HG03558 (cell line): ENCODE data around the gene ABHD17C.
"Not testable (repeated sequence)": the region's sequence is repeated elsewhere in the genome, so short reads cannot be mapped to it uniquely, and the experiment has no call there.

ENCODE experiments used
- ATAC-seq: cut with Tn5 transposase; IDR thresholded peaks from one replicate; pipeline ENCODE4 v1.9.1; 2021; ENCODE audit warnings: moderate number of reproducible peaks; ENCODE audit not compliant: unreplicated experiment; ENCODE audit errors: extremely low read depth

ABHD17C gene

DNA sequence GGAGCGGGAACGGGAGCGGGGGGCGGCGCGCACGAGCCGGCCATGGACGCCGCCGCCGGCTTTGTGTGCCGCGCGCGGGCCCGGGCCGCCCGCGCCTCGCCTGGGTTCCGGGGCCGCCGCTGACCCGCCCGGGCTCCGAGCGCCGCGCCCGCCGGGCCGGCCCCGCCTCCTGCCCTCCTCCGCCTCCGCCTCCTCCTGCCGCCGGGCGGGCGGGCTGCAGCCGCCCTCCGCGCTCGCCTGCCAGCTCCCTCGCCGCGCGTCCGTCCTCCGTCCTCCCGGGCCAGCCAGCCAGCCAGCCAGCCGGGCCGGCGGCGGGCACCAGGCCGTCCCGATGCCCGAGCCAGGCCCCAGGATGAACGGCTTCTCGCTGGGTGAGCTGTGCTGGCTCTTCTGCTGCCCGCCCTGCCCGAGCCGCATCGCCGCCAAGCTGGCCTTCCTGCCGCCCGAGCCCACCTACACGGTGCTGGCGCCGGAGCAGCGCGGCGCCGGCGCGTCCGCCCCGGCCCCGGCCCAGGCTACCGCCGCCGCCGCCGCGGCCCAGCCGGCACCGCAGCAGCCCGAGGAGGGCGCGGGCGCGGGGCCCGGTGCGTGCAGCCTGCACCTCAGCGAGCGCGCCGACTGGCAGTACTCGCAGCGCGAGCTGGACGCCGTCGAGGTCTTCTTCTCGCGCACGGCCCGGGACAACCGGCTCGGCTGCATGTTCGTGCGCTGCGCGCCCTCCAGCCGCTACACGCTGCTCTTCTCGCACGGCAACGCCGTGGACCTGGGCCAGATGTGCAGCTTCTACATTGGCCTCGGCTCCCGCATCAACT, at the start of gene ABHD17C:
Gene ABHD17C (plus strand): TSS at position 212 of the 812 bp plus-strand sequence. CDS start 120 bp downstream, at position 332.
- peak; percentile 44 for ATAC-seq

GRCh38 chr15:80645494-80646065, 49.5 kb upstream of the ABHD17C start:
- no peak for ATAC-seq

- ATAC-seq: not testable (repeated sequence)
Measured at GRCh38 chr15:80647424-80647823, 47.7 kb upstream of the ABHD17C start.

DNA sequence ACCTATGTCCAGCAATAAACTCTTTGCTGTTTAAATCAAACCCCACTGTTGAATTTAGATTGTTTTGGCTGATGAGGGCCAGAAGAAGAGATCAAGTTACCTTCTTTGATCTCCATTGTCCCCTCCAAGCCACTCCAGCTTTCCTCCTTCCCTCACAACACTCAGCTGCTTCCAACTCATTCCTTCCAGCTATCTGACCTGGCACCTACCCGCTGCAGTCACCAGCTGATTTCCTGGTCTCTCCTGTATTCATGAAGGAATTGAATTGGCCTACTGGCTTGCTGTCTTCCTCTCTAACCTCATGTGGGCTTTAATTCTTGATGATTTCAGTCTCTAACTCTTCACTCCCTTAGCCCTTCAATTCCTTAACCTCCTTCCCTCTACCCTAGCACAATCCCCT, 40.8 kb upstream of the ABHD17C start:
- no peak for ATAC-seq

- no peak for ATAC-seq
Measured at GRCh38 chr15:80659375-80659774, 35.7 kb upstream of the ABHD17C start.

GRCh38 chr15:80660119-80660518, 35.0 kb upstream of the ABHD17C start:
- ATAC-seq: no peak

DNA sequence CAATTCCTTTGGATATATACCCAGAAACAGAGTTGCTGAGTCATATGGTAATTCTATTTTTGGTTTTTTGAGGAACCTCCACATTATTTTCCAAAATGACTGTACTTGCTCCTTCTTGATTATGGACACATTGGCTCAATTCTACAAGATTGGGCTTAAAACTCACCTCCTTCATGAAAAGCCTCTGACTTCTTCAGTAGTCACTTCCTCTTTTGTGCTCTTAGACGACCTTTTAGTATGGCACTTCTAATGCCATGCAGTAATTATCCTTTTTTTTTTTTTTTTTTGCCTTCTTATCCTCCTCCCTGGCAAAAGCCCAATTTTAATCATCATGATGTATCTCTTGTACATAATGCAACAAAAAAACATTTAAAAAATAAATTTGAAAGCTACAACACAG, 33.0 kb upstream of the ABHD17C start:
- ATAC-seq: no peak

DNA sequence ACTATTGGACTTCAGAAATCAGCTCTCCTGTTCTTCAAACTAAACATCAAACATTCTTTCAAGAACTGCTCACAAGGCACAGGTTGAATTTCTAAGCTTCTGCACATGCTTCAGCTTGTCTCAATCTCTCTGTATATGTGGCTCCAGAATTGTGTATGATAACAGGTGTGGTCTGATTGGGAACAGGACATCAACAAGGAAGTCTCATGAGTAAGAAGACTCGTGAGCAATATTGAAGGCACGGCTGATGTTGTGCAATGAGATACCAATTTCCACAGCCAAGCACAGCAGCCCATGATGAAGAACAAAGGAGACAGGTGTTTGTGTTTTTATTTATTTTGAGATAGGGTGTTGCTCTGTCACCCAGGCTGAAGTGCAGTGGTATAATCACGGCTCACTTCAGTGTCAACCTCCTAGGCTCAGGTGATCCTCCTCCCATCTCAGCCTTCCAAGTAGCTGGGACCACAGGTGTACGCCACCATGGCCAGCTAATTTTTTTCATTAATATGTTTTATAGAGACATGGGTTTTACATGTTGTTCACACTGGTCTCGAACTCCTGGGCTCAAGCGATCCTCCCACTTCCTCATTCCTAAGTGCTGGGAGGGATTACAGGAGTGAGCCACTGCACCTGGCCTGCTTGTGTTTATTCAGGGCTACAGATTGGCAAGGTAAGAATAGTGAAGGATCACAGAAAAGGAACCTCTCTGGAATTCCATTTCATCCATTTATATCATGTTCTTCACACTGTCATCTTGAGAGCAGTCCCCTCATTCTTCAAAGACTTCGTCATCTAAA, 32.2 kb upstream of the ABHD17C start:
- no peak for ATAC-seq

DNA sequence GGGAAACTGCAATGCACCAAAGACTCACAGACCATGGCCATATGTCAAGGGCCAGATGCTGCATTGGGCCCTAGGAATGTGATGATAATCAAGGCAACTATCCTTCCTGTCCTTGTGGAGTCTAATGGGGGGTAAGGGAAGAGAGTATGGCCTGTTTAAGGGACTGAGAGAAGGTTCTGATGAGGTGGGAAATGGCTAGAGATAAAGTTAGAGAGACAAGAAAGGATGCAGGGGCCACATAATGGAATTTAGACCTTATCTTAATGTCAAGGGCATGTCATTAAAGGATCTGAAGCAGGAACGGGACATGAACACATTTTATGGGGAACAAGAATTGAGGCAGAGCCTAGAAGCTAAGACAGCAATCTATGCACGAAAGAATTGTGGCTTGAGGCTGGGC, 30.0 kb upstream of the ABHD17C start:
- no peak for ATAC-seq

GRCh38 chr15:80667936-80668335, 27.2 kb upstream of the ABHD17C start:
- no peak for ATAC-seq

- no peak for ATAC-seq
Measured at GRCh38 chr15:80668546-80669236, 26.4 kb upstream of the ABHD17C start.

GRCh38 chr15:80669663-80670273, 25.3 kb upstream of the ABHD17C start:
- no peak for ATAC-seq

- no peak for ATAC-seq
Measured at GRCh38 chr15:80673561-80674244, 21.4 kb upstream of the ABHD17C start.

GRCh38 chr15:80674245-80674614, 20.9 kb upstream of the ABHD17C start:
- no peak for ATAC-seq

DNA sequence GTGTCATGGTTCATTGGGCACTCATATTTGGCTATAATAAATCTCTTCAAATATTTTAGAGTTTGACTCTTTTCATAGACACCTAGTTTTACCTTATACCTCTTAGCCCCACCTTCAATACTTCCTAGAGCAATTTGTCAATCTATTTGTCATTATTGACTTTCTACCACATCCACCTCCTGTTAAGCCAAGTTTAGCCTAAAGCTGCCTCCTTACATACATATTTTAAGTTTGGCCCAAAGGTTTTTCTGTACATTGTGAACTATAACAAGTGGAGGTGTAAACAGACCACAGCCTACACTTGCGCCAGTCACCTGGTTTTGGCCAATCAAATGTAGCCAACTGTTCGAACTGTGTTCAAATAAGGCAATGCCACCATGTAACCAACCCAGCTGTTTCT, 18.1 kb upstream of the ABHD17C start:
- no peak for ATAC-seq

DNA sequence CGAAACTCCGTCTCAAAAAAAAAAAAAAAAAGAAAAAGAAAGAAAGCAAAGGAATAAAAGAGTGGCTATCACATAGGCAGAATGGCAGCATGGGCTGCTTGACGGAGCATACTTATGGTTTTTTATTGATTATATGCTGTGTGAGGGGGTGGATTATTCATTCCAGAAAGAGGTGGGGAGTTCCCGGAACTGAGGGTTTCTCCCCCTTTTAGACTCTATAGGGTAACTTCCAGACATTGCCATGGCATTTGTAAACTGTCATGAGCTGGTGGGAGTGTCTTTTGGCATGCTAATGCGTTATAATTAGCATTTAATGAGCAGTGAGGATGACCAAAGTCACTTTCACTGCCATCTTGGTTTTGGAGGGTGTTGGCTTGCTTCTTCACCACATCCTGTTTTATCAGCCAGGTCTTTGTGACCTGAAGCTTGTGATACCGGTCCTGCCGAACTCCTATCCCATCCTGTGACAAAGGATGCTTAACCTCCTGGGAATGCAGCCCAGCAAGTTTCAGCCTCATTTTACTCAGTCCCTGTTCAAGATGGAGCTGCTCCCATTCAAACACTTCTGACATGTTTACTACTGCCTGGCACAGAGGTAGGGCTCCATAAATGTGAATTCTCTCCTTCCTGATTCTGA, 15.8 kb upstream of the ABHD17C start:
- no peak for ATAC-seq

GRCh38 chr15:80679804-80680175, 15.3 kb upstream of the ABHD17C start:
- no peak for ATAC-seq

DNA sequence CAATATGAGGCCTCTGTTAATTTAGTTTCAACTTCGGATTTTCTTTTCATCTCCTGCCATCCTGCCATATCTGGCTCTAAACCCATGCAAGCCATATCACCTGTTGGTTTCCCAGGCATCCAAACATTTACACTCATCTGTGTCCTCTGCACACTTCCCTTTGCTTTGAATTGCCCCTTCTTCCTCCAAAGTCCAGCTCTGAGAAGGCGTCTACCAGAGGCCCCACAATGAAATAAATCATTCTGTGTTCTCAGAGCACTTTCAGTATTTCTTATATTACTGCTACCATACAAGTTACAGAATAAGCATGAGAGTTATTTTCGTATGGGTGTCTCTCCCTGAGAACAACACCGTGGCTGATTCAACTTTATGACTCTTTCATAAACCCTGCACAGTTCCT, 12.9 kb upstream of the ABHD17C start:
- ATAC-seq: no peak

DNA sequence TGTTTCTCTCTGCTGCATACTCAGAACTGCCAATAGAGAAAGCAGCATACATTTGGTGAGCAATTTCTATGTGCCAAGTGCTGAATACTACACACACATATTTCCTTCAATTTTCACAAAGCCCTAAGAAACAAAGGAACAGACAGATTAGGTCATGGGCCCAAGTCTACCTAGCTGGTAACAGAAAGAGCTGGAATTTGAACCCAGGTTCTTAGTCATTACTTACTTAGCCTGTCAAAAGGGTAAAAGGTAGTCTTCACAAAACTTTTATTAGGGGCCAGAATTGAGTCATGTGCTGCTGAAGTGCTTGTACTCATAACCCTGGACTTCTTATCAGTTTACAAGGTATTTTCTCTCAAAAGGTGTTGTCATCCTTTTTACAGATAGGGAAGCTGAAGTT, 10.4 kb upstream of the ABHD17C start:
- ATAC-seq: no peak
